Esophagus muscularis mucosa (tissue), 4 donors: Measurements from ENCODE around the gene POP5.

Source experiments
- EP300 ChIP-seq: sonication (generic); formaldehyde crosslinking; IDR thresholded peaks from one replicate; pipeline ENCODE4 v1.6.1; 2017; ENCODE audit warnings: antibody characterized with exemption
- POLR2A ChIP-seq: fragments of 450-650 bp; IDR thresholded peaks from one replicate; pipeline ENCODE4 v1.6.1; 2017; ENCODE audit warnings: antibody characterized with exemption, moderate library complexity, mild to moderate bottlenecking, low read depth
- POLR2AphosphoS5 ChIP-seq, 2 donors: sonication (generic); formaldehyde crosslinking; IDR thresholded peaks; one replicate each; pipeline ENCODE4 v1.6.1; 2017; ENCODE audit warnings: antibody characterized with exemption in 2 of 2
- TF ChIP-seq, protein P1 (sequence below), 3 experiments: fragments of 200-600 bp in 2 of 3; fragments of 450-650 bp in 1 of 3; sonication (generic) in 2 of 3; IDR thresholded peaks; one replicate each; pipeline ENCODE4 v1.5.1; 2017 to 2019; ENCODE audit warnings: antibody characterized with exemption in 3 of 3, mild to moderate bottlenecking in 2 of 3, moderate library complexity in 1 of 3

GRCh38 chr12:120534703-120535655 lies 46.2 kb downstream of the POP5 start:
- TF ChIP-seq POLR2A = no peak
- TF ChIP-seq, protein P1, sequence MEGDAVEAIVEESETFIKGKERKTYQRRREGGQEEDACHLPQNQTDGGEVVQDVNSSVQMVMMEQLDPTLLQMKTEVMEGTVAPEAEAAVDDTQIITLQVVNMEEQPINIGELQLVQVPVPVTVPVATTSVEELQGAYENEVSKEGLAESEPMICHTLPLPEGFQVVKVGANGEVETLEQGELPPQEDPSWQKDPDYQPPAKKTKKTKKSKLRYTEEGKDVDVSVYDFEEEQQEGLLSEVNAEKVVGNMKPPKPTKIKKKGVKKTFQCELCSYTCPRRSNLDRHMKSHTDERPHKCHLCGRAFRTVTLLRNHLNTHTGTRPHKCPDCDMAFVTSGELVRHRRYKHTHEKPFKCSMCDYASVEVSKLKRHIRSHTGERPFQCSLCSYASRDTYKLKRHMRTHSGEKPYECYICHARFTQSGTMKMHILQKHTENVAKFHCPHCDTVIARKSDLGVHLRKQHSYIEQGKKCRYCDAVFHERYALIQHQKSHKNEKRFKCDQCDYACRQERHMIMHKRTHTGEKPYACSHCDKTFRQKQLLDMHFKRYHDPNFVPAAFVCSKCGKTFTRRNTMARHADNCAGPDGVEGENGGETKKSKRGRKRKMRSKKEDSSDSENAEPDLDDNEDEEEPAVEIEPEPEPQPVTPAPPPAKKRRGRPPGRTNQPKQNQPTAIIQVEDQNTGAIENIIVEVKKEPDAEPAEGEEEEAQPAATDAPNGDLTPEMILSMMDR (IDR thresholded peaks at IDR 0.05) = no peak
- TF ChIP-seq EP300 = no peak
- TF ChIP-seq POLR2AphosphoS5 (IDR thresholded peaks at IDR 0.05) = peak; percentile 7 to 36
